Muscle layer of duodenum (tissue), 2 donors: ENCODE data around the gene NTPCR.
A peak's percentile ranks its signal among the peaks of the same experiment; 100 is the strongest.

Experiments used
- H3K27ac ChIP-seq: one replicate; pipeline ENCODE4 v1.7.0; 2013; ENCODE audit warnings: mild to moderate bottlenecking, low read length
- H3K27me3 ChIP-seq: one replicate; pipeline ENCODE4 v1.7.0; 2013; ENCODE audit warnings: low read depth, mild to moderate bottlenecking, control low read depth, low read length
- H3K36me3 ChIP-seq, 2 donors: one replicate each; pipeline ENCODE4 v1.7.0; 2013; ENCODE audit warnings: low read length in 2 of 2, control low read depth in 1 of 2, mild to moderate bottlenecking in 1 of 2; ENCODE audit not compliant: insufficient read depth in 2 of 2, control insufficient read depth in 1 of 2
- H3K4me1 ChIP-seq, 2 donors: one replicate each; pipeline ENCODE4 v1.7.0; 2013; ENCODE audit warnings: low read length in 2 of 2, mild to moderate bottlenecking in 2 of 2, control low read depth in 1 of 2, moderate library complexity in 1 of 2; ENCODE audit not compliant: insufficient read depth in 2 of 2, control insufficient read depth in 1 of 2
- H3K4me3 ChIP-seq, 2 donors: one replicate each; pipeline ENCODE4 v1.7.0; 2013; ENCODE audit warnings: low read length in 2 of 2, low read depth in 1 of 2, mild to moderate bottlenecking in 1 of 2
- H3K9me3 ChIP-seq, 2 donors: one replicate each; pipeline ENCODE4 v1.7.0; 2013; ENCODE audit warnings: low read length in 2 of 2, control low read depth in 1 of 2, mild to moderate bottlenecking in 1 of 2; ENCODE audit not compliant: control insufficient read depth in 1 of 2
- donor health status: healthy.

Gene NTPCR, protein sequence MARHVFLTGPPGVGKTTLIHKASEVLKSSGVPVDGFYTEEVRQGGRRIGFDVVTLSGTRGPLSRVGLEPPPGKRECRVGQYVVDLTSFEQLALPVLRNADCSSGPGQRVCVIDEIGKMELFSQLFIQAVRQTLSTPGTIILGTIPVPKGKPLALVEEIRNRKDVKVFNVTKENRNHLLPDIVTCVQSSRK

DNA sequence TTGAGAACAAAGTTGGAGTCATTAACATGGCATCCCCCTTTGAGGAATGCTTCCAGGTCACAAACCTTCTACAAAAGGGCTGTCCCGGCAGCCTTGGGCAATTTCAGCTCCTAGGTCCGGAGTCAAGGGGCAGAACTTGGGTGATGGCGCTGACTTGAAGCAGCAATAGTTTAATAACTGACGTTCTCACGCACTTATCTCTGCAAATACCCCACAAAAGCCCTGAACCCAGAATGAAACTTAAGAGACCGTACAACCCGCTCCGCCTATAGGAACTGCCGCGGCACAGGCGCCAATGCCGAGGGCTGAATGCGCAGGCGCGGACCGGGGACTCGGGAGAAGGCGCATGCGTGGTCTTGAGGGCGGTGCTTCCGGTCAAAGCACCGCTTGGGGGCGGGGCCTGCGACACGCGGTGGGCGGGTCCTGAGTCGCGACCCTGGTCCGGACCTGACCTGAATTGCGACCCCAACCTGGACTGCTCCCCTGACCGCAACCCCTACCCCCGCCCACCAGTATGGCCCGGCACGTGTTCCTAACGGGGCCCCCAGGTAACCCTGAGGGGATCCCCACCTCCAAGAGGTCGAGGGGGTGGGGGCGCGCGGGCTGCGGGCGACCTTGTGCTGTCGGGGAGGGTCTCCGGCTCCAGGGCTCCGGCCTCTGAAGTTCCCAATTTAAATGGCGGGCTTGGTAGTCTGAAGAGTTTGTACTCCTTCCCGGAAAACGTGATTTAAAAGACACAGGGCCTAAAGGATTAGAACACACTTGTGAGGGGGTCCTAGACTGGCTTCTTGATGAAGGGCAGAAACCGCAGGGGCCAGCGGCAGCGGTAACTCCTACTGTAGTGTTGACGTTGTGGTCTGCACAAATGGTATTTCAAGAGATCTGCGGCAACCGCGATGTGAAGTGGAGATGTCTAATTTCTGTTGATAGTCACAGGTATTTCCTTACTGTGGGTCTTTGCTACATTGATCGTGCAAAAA is at the start of gene NTPCR:
Gene NTPCR (plus strand): TSS at position 415 of the 980 bp plus-strand sequence. CDS start 100 bp downstream, at position 515.
- Histone ChIP-seq H3K4me3 (peak within 1 kb of the TSS; percentile 84 to 96), H3K36me3 (no peaks in the 10 kb centered on the region), H3K9me3 (no peaks in the 10 kb centered on the region), H3K27me3 (no peaks in the 10 kb centered on the region), H3K4me1 (peaks cover 7 to 14% of the 10 kb centered on the region in 2 donors), H3K27ac (peak within 1 kb of the TSS; percentile 89)

DNA sequence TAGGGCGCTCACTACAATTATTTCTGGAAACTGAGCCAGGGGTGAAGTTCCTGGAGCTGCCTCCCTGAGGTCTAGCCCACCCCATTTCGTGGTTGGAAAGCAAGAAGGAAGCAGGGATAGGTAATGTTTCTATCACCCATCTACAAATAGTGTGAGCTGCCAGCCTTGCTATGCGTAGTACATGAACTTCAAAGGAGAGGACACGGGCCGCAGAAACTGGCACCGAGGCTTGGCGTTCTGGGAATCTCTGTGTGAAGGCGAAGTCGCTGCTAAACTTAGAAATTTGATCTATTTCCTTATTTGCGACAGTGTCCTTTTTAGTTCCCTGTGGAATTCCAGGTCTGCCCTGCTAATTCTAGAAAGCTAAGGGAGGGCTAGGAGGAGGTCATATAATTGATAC is 49.6 kb upstream of the NTPCR start:
- H3K27ac ChIP-seq: no peak overlapping the region
- H3K27me3 ChIP-seq: no peaks in the 10 kb centered on the region
- no peak overlapping the region for H3K4me3 ChIP-seq
- H3K36me3 ChIP-seq: no peaks in the 10 kb centered on the region
- H3K9me3 ChIP-seq: no peaks in the 10 kb centered on the region
- no peaks in the 10 kb centered on the region for H3K4me1 ChIP-seq

DNA sequence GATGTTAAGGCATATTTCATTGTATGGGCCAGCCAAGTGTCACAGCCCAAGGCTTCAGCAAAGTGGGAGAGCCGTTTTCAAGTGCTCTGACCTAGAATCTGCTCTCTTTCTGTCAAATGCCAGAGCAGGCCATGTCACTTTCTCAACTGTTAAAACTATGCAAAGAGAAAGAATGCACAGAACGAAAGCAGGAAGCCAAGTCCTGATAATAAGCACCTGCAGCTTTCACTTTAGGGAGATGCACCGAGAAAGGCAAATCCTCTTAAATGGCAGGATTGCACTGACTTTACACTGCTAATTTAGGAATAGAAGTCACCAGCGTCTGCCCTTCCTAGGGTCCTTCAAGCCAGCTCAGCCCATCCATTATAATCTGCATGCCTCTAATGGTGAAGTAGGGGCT is 49.2 kb upstream of the NTPCR start:
- Histone ChIP-seq H3K4me3 (no peak overlapping the region), H3K4me1 (no peaks in the 10 kb centered on the region), H3K27ac (no peak overlapping the region), H3K9me3 (no peaks in the 10 kb centered on the region), H3K27me3 (no peaks in the 10 kb centered on the region), H3K36me3 (no peaks in the 10 kb centered on the region)

DNA sequence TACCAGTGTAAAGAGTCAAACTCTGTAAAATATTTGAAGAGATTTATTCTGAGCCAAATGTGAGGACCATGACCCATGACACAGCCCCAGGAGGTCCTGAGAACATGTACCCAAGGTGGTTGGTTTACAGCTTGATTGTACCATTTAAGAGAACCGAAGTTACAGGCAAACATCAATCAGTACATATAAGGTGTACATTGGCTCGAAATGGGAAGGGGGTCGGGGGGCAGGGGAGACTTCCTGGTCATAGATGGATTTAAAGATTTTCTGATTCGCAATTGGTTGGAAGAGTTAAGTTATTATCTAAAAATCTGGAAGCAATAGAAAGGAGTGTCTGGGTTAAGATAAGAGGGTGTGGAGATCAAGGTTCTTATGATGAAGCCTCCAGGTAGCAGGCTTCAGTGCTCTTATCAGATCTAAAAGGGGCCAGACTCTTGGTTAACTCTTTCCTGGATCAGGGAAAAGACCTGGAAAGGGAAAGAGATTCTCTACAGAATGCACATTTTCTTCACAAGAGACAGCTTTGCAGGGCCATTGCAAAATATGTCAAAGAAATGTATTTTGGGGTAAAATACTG is 47.5 kb upstream of the NTPCR start:
- Histone ChIP-seq H3K4me1 (no peaks in the 10 kb centered on the region), H3K27me3 (no peaks in the 10 kb centered on the region), H3K36me3 (no peaks in the 10 kb centered on the region), H3K27ac (no peak overlapping the region), H3K4me3 (no peak overlapping the region), H3K9me3 (no peaks in the 10 kb centered on the region)

DNA sequence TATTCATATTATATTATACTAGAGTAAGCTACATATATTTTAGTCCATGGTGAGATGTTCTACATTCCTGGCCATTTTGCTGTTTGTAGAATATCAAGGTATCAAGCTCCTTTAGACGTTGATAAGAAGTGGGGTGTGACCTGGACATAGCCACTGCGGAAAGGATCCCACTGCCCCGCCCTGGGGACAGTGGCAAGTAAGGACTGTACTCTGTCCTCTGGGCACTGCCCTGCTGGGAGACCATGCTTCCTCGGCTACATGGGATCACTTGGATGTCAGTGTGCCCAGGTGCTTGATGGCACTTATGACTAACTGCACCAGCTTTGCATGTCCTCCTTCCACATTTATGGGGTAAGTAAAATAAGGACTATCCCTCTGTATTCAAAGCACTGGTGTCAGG is 46.3 kb upstream of the NTPCR start:
- H3K27me3 ChIP-seq: no peaks in the 10 kb centered on the region
- no peaks in the 10 kb centered on the region for H3K9me3 ChIP-seq
- no peak overlapping the region for H3K4me3 ChIP-seq
- no peaks in the 10 kb centered on the region for H3K36me3 ChIP-seq
- no peak overlapping the region for H3K27ac ChIP-seq
- H3K4me1 ChIP-seq: no peaks in the 10 kb centered on the region

DNA sequence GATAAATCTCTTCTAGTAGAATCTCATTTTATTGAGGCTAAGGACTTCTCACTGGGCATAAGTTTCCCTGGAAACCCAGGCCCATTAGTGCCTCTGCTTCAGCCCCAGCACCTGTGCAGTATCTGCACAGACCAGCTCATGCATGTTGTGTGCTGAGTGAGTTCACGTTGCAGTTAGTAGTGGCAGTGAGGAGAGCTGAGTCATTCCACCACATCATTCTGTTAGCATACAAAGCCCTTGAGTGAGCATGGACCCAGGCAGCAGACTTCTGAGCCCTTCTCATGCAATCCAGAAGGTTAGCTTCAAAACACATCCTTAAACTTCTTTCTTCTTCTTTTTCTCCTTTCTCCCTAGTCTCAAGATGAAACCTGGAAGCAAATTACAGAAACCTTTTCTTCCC is 45.8 kb upstream of the NTPCR start:
- H3K4me3 ChIP-seq: no peak overlapping the region
- H3K9me3 ChIP-seq: no peaks in the 10 kb centered on the region
- H3K36me3 ChIP-seq: no peaks in the 10 kb centered on the region
- H3K4me1 ChIP-seq: no peaks in the 10 kb centered on the region
- no peak overlapping the region for H3K27ac ChIP-seq
- no peaks in the 10 kb centered on the region for H3K27me3 ChIP-seq

DNA sequence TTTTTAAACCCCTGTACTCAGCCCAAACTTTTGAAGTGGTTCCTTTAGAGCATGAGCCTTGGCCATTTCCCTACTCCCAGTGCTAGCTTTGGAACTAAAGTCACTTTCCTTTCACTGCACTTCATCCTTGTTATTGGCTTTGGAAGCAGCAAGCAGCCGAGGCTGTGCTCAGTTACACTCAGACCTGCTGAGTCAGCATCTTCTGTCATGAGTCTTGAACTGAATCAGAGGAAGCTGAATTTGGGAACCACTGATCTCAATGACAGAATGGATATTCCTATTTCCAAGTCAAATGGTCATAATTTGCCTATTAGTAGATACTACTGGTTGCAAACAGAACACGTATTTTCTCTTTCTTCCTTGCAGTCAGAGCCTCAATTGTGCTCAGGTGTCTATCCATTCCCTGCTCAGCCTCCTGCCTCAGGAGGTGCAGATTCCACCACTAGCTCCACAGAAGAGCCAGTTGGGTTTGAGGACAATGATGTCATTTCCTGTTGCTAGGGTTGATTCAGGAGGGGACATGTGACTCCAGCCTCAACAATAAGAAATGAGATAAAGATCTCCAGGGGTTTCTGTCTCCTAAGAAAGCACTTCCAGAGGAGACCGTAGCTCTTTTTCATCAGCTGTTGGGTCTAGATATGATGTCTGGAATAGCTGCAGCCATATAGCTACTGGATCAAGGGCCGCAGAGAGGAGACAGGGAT is 44.9 kb upstream of the NTPCR start:
- Histone ChIP-seq H3K4me3 (no peak overlapping the region), H3K9me3 (no peaks in the 10 kb centered on the region), H3K4me1 (no peaks in the 10 kb centered on the region), H3K27me3 (no peaks in the 10 kb centered on the region), H3K27ac (no peak overlapping the region), H3K36me3 (no peaks in the 10 kb centered on the region)

DNA sequence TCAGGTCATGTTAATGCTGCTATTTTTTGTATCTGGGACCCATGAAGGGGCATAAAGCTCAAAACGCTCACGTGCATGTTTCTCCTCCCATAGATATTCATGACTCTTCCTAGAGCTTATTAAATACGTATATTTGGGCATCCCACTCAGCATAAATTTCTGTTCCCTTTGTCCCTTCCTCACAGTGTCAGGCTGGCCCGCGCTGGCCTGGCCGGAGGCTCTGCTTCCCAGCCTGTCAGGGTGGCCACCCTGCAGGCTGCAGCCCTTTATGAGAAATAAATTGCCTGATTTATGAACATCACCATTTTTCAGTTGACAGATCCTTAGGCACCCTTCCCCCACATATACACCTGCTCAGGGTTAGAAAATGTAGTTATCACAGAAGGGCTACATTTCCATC is 44.0 kb upstream of the NTPCR start:
- Histone ChIP-seq H3K4me3 (no peak overlapping the region), H3K9me3 (no peaks in the 10 kb centered on the region), H3K27me3 (no peaks in the 10 kb centered on the region), H3K4me1 (no peaks in the 10 kb centered on the region), H3K27ac (no peak overlapping the region), H3K36me3 (no peaks in the 10 kb centered on the region)

DNA sequence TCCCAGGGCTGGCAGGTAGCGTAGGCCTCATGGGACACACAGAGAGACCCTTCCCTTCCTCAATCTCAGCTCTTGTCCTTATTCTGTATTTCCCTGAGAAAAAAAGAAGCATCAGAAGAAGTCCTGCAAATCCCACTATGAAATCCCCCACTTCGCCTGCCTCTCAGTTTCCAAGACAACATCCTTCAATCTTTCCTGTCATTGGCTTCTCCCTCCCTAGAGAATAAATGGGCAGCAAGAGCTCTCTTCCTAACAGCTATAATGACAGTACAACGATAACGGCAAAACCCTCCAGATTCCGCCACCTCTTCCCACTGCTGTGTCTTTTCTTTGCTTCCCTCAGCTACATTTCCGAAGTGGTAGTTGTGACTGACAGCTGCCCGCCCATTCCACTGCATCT is 41.6 kb upstream of the NTPCR start:
- H3K9me3 ChIP-seq: no peaks in the 10 kb centered on the region
- H3K4me1 ChIP-seq: no peaks in the 10 kb centered on the region
- no peak overlapping the region for H3K27ac ChIP-seq
- no peaks in the 10 kb centered on the region for H3K27me3 ChIP-seq
- H3K4me3 ChIP-seq: no peak overlapping the region
- H3K36me3 ChIP-seq: no peaks in the 10 kb centered on the region

DNA sequence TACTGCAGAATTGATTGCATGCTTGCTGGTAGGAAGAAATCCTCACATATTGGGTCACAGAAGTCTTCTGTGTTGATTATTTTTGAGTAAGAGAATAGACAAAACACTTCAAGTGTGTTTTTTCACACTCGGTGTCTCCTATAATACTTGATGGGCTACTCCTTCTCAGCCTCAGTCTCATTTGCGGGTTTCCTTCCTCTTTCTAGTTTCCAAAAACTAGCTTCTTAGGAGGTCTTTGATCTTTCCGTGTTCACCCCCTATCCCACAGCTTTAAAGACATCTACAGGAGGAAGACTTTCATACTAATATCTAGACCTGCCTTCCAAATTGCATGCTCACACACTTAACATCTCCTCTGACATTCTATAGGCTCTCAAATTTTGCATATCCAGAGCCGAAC is 40.7 kb upstream of the NTPCR start:
- Histone ChIP-seq H3K36me3 (no peaks in the 10 kb centered on the region), H3K4me1 (no peaks in the 10 kb centered on the region), H3K4me3 (no peak overlapping the region), H3K27me3 (no peaks in the 10 kb centered on the region), H3K9me3 (no peaks in the 10 kb centered on the region), H3K27ac (no peak overlapping the region)

DNA sequence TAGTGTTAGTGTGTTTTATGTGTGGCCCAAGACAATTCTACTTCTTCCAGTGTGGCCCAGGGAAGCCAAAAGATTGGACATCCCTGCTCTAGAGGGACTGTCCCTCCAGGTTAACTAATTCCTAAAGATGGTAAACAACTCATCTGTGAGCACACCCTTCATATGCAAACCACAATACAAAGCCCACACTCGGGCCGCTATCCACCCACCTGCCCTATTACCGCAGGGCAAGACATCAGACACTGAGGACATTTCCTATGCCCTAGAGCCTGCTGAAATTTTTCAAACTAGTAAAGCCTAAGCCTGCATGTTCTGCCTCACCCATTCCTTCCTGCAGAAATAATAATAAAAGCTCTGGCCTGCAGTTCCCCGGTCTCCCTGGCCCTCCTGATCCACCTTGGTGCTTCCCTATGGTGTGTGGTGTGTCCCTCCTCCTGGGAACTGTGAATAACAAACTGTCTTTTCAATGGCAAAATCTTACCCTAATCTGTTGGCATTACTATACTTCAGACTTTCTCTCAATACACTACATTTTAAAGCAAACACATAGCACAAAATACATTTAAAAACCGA is 39.3 kb upstream of the NTPCR start:
- H3K27me3 ChIP-seq: no peaks in the 10 kb centered on the region
- no peak overlapping the region for H3K27ac ChIP-seq
- no peaks in the 10 kb centered on the region for H3K4me1 ChIP-seq
- H3K9me3 ChIP-seq: no peaks in the 10 kb centered on the region
- H3K36me3 ChIP-seq: no peaks in the 10 kb centered on the region
- no peak overlapping the region for H3K4me3 ChIP-seq
